Thyroid gland (tissue), 4 donors: Measurements from ENCODE around the gene ZNF777. TPM values are rescaled to one million over a fixed set of nuclear protein-coding genes. Genes with fewer than 3 reads are reported as not detected.
"Not testable (repeated sequence)": the region's sequence is repeated elsewhere in the genome, so short reads cannot be mapped to it uniquely, and the experiment has no call there.

Experiments used
- DNase-seq, 2 donors: peaks; one replicate each; pipeline ENCODE4 v3.0.0-alpha.2; 2019
- H3K27ac ChIP-seq, 3 donors: fragments of 200-600 bp; sonication (generic); 1 replicate in 2 of 3; 2 replicates in 1 of 3; pipeline ENCODE4 v1.5.1; 2016 to 2019; ENCODE audit warnings: mild to moderate bottlenecking in 1 of 3, moderate library complexity in 1 of 3
- H3K27me3 ChIP-seq: fragments of 200-600 bp; sonication (generic); one replicate; pipeline ENCODE4 v1.5.1; 2019
- H3K36me3 ChIP-seq, 2 donors: fragments of 200-600 bp; sonication (generic); one replicate each; pipeline ENCODE4 v1.5.1; 2016 to 2019
- H3K4me1 ChIP-seq, 2 donors: fragments of 200-600 bp; sonication (generic); one replicate each; pipeline ENCODE4 v1.5.1; 2017 to 2019
- H3K4me3 ChIP-seq, 3 donors: fragments of 200-600 bp; sonication (generic); replicated peaks in 1 of 3; 1 replicate in 2 of 3; 2 replicates in 1 of 3; pipeline ENCODE4 v1.5.1; 2016; ENCODE audit warnings: mild to moderate bottlenecking in 1 of 3
- H3K9me3 ChIP-seq: fragments of 200-600 bp; sonication (generic); one replicate; pipeline ENCODE4 v1.5.1; 2017
- CTCF ChIP-seq, 6 experiments: fragments of 200-600 bp in 3 of 6; fragments of 450-650 bp in 3 of 6; sonication (generic) in 3 of 6; IDR thresholded peaks; one replicate each; pipeline ENCODE4 v1.5.1; 2016 to 2019; ENCODE audit warnings: antibody characterized with exemption in 6 of 6, mild to moderate bottlenecking in 2 of 6, inconsistent platforms in 1 of 6, moderate library complexity in 1 of 6
- POLR2A ChIP-seq, 2 donors: fragments of 450-650 bp; IDR thresholded peaks; one replicate each; pipeline ENCODE4 v1.6.1; 2017; ENCODE audit warnings: antibody characterized with exemption in 2 of 2, mild to moderate bottlenecking in 2 of 2, moderate library complexity in 1 of 2
- WGBS, 2 donors: methylation state at CpG; one replicate each; pipeline ENCODE4 v1.1.5; 2017; 5-methylcytosine and 5-hydroxymethylcytosine counted together
- intact Hi-C: fragments of 100-400 bp; cut with DNase I; formaldehyde crosslinking; loops from one replicate; pipeline ENCODE4 v1.15.1; 2023
- total RNA-seq, 4 donors: library from RNA; depleted of rRNA; stranded (reverse); fragments of >200 nt; gene quantifications; one replicate each; pipeline ENCODE4 v1.2.3, GENCODE V29; 2016

Gene ZNF777
- total RNA-seq, 4 donors from 2014 or later: 9.0 to 14.9 (median 12.1) TPM

DNA sequence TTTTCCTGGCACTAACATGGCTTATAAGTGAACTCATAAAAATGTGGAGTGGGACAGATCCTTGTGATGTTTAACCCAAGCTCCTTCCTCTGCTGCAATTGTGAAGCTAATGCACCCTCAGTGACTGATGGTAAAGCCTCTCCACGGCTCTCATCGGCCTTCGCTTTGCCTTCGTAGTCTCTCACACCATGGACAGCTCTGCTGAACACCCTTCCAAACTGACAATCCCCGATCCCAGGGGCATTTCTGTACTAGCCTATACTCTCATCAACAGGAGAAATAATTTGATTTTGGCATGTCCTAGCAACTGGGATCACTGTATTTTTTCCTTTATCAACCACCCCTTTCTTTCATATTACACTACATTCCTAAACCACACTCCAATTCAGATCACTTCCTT, 6.1 kb downstream of the ZNF777 start:
- H3K9me3 ChIP-seq: no peaks in the 10 kb centered on the region
- intact Hi-C loops: no loop called here
- WGBS, 2 donors: 95 to 97% methylated on average over 5 of the region's 5 CpGs
- no peaks in the 10 kb centered on the region for H3K27me3 ChIP-seq
- H3K4me1 ChIP-seq: peaks cover 5 to 12% of the 10 kb centered on the region in 2 donors
- no peak overlapping the region for H3K27ac ChIP-seq
- no peak for TF ChIP-seq CTCF (IDR thresholded peaks at IDR 0.05)
- TF ChIP-seq POLR2A (IDR thresholded peaks at IDR 0.05): no peak
- H3K4me3 ChIP-seq: no peak overlapping the region
- no peak for DNase-seq
- H3K36me3 ChIP-seq: peaks cover 33 to 37% of the 10 kb centered on the region in 2 donors

DNA sequence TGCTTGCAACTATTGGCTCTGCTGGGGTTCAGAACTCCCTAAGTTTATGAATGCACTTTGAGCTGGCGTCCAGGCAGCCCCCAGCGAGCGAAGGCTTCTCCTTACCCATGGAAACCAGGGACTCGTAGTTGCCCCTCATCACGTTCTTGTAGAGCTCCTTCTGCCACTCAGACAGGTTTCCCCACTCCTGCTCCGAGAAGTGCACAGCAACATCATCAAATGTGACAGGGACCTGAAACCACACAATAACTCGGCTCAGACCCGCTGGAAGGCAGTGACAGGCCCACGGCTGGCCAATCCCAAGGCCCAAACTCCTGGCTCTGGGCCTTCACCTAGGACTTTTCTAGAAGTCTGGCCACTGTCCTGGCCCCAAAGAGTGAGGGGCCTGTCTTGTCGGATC, 6.9 kb downstream of the ZNF777 start:
- H3K4me1 ChIP-seq: peaks cover 5 to 7% of the 10 kb centered on the region in 2 donors
- peaks cover 40 to 44% of the 10 kb centered on the region in 2 donors for H3K36me3 ChIP-seq
- WGBS, 2 donors: 92 to 95% methylated on average over 10 of the region's 10 CpGs
- DNase-seq: no peak
- intact Hi-C loops: no loop called here
- TF ChIP-seq CTCF (IDR thresholded peaks at IDR 0.05) (no peak), POLR2A (IDR thresholded peaks at IDR 0.05) (no peak)
- no peak overlapping the region for H3K27ac ChIP-seq
- H3K27me3 ChIP-seq: no peaks in the 10 kb centered on the region
- H3K4me3 ChIP-seq: no peak overlapping the region
- no peaks in the 10 kb centered on the region for H3K9me3 ChIP-seq

- no peaks in the 10 kb centered on the region for H3K9me3 ChIP-seq
- peaks cover 48 to 59% of the 10 kb centered on the region in 2 donors for H3K36me3 ChIP-seq
- intact Hi-C loops: no loop called here
- TF ChIP-seq POLR2A (IDR thresholded peaks at IDR 0.05) (no peak), CTCF (IDR thresholded peaks at IDR 0.05) (no peak)
- H3K27ac ChIP-seq: no peak overlapping the region
- H3K27me3 ChIP-seq: no peaks in the 10 kb centered on the region
- no peaks in the 10 kb centered on the region for H3K4me1 ChIP-seq
- no peak overlapping the region for H3K4me3 ChIP-seq
- DNase-seq: no peak
- WGBS, 2 donors: 92 to 96% methylated on average over 10 of the region's 10 CpGs
These were observed 10.0 kb downstream of the ZNF777 start for GRCh38 chr7:149450821-149451220.

DNA sequence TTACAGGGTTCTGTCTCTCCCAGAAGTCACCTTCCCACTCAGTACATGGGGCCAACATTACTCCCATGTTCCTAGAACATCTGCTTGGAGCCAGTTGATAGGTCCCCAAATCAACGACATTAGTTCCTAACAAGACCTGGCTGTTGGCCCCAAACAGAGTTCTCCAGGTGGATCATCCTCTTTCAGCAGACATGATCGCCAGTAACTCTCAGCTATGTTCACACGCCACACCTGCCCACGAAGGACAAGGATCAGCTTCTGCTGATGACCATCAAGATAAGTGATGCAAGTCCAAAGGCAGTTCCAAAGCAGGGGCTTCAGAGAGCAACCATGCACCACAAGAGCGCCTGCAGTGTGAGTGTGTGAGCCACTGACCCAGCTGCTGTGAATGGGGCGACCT, 11.0 kb downstream of the ZNF777 start:
- no peak overlapping the region for H3K27ac ChIP-seq
- H3K27me3 ChIP-seq: no peaks in the 10 kb centered on the region
- peaks cover 40 to 59% of the 10 kb centered on the region in 2 donors for H3K36me3 ChIP-seq
- intact Hi-C loops: no loop called here
- no peak overlapping the region for H3K4me3 ChIP-seq
- DNase-seq: no peak
- TF ChIP-seq POLR2A (IDR thresholded peaks at IDR 0.05) (no peak), CTCF (IDR thresholded peaks at IDR 0.05) (no peak)
- no peaks in the 10 kb centered on the region for H3K9me3 ChIP-seq
- H3K4me1 ChIP-seq: no peaks in the 10 kb centered on the region
- WGBS, 2 donors: 97% methylated on average over 4 to 6 of the region's 6 CpGs

- no peaks in the 10 kb centered on the region for H3K9me3 ChIP-seq
- intact Hi-C loops: no loop called here
- no peak for DNase-seq
- H3K27me3 ChIP-seq: no peaks in the 10 kb centered on the region
- no peak overlapping the region for H3K27ac ChIP-seq
- WGBS, 2 donors: 93 to 98% methylated on average over 7 to 8 of the region's 8 CpGs
- no peak overlapping the region for H3K4me3 ChIP-seq
- peaks cover 31 to 56% of the 10 kb centered on the region in 2 donors for H3K36me3 ChIP-seq
- TF ChIP-seq POLR2A (IDR thresholded peaks at IDR 0.05) (no peak), CTCF (IDR thresholded peaks at IDR 0.05) (no peak)
- no peaks in the 10 kb centered on the region for H3K4me1 ChIP-seq
These were observed 11.9 kb downstream of the ZNF777 start for GRCh38 chr7:149448961-149449360.

- DNase-seq, H3K4me3 ChIP-seq, H3K27ac ChIP-seq, H3K4me1 ChIP-seq, H3K9me3 ChIP-seq, intact Hi-C loops, H3K27me3 ChIP-seq: not testable (repeated sequence)
- 96 to 98% methylated on average over 11 of the region's 11 CpGs for WGBS, 2 donors
- peaks cover 24 to 48% of the 10 kb centered on the region in 2 donors for H3K36me3 ChIP-seq
These were observed 14.8 kb downstream of the ZNF777 start for GRCh38 chr7:149446026-149446425.
